Limb (tissue), 2 donors: Measurements from ENCODE around the gene ATP2A2.

Experiments
- DNase-seq, 2 donors: peaks; one replicate each; pipeline ENCODE4 v3.0.0-alpha.2; 2016; ENCODE audit errors: extremely low spot score in 2 of 2

Gene ATP2A2

GRCh38 chr12:110289044-110289710, 8.1 kb downstream of the ATP2A2 start:
- DNase-seq, result no peak

- no peak for DNase-seq
These were observed 8.6 kb downstream of the ATP2A2 start for GRCh38 chr12:110289711-110290078.

- no peak for DNase-seq
These were observed 20.2 kb downstream of the ATP2A2 start for GRCh38 chr12:110301065-110301806.

- DNase-seq, result no peak
These were observed 23.1 kb downstream of the ATP2A2 start for GRCh38 chr12:110304061-110304551.

- DNase-seq, result no peak
These were observed 26.3 kb downstream of the ATP2A2 start for GRCh38 chr12:110307372-110307771.

GRCh38 chr12:110310763-110311162, 29.7 kb downstream of the ATP2A2 start:
- no peak for DNase-seq

GRCh38 chr12:110311903-110312302, 30.9 kb downstream of the ATP2A2 start:
- DNase-seq, result no peak

- no peak for DNase-seq
These were observed 31.7 kb downstream of the ATP2A2 start for GRCh38 chr12:110312581-110313360.

- no peak for DNase-seq
These were observed 33.3 kb downstream of the ATP2A2 start for GRCh38 chr12:110314308-110314707.

GRCh38 chr12:110316861-110317260, 35.8 kb downstream of the ATP2A2 start:
- DNase-seq, result no peak

GRCh38 chr12:110317911-110318310, 36.9 kb downstream of the ATP2A2 start:
- peak in 1 of 2 donors; percentile 12 for DNase-seq

- DNase-seq, result no peak
These were observed 39.5 kb downstream of the ATP2A2 start for GRCh38 chr12:110320550-110320949.

GRCh38 chr12:110329710-110330109, 48.7 kb downstream of the ATP2A2 start:
- no peak for DNase-seq

- DNase-seq, result no peak
These were observed 49.1 kb downstream of the ATP2A2 start for GRCh38 chr12:110330124-110330523.

GRCh38 chr12:110330544-110330943, 49.5 kb downstream of the ATP2A2 start:
- no peak for DNase-seq

GRCh38 chr12:110333201-110333600, 52.2 kb downstream of the ATP2A2 start:
- no peak for DNase-seq

- no peak for DNase-seq
These were observed 54.5 kb downstream of the ATP2A2 start for GRCh38 chr12:110335481-110336045.

- no peak for DNase-seq
These were observed 57.1 kb downstream of the ATP2A2 start for GRCh38 chr12:110337912-110338710.

GRCh38 chr12:110338754-110339153, 57.7 kb downstream of the ATP2A2 start:
- no peak for DNase-seq

- DNase-seq, result no peak
These were observed 58.3 kb downstream of the ATP2A2 start for GRCh38 chr12:110339184-110339952.
